ENCODE data around the gene POU5F2.

The POU5F2 gene, protein sequence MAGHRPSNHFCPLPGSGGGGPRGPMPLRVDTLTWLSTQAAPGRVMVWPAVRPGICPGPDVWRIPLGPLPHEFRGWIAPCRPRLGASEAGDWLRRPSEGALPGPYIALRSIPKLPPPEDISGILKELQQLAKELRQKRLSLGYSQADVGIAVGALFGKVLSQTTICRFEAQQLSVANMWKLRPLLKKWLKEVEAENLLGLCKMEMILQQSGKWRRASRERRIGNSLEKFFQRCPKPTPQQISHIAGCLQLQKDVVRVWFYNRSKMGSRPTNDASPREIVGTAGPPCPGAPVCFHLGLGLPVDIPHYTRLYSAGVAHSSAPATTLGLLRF

DNA sequence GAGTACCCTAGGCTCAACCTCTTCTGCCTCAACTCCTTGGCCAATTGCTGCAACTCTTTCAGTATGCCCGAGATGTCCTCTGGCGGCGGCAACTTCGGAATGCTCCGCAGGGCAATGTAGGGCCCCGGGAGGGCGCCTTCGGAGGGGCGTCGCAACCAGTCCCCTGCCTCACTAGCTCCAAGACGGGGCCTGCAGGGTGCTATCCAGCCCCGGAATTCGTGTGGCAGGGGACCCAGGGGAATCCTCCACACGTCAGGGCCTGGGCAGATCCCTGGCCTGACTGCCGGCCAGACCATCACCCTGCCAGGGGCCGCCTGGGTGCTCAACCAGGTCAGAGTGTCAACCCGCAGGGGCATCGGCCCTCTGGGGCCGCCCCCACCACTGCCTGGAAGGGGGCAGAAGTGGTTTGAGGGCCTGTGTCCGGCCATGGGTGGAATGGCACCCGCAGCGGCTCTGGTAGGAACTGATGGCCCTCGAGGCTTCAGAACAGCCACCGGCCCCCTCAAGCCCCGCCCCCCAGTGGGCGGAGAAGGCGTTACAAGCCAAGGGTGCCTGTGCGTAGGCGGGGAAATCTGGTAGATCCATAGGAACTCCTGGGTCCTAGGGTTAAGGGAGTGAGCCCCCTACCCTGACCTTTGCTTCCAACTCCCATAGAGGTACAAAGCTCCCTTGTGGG is at the start of gene POU5F2:
Gene POU5F2 (minus strand): TSS at position 465 of the 676 bp plus-strand sequence. CDS start 37 bp downstream, at position 428.
- in situ Hi-C loops (cut with MboI; ENCODE audit: low sequenced_read_pairs, unreplicated experiment): no loop called here

DNA sequence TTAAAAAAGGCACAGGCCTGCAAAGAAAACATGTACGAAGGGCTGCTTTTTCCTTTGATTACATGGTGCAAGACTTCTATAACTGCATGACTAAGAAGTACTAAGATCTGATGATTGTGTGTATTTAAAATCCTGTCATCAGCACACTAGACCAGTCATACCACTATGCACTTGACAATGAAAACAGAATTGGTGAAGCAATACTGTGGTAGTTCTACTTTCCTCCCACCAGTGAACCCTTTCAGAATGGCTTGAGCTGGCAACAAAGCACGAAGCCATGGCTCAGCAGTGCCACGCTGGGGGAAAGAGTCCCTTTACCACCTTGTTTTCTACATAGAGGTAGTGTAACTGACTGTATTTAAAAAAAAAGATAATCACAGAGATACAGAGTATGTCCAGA is 49.0 kb upstream of the POU5F2 start:
- no peak for DNase-seq (ENCODE audit: low spot score)
- in situ Hi-C loops (cut with MboI; ENCODE audit: low sequenced_read_pairs, unreplicated experiment): loop anchor here (10.0 kb wide), 1 partner anchor 176 kb away; no protein-coding TSS in a partner anchor
- TF ChIP-seq, protein P1, sequence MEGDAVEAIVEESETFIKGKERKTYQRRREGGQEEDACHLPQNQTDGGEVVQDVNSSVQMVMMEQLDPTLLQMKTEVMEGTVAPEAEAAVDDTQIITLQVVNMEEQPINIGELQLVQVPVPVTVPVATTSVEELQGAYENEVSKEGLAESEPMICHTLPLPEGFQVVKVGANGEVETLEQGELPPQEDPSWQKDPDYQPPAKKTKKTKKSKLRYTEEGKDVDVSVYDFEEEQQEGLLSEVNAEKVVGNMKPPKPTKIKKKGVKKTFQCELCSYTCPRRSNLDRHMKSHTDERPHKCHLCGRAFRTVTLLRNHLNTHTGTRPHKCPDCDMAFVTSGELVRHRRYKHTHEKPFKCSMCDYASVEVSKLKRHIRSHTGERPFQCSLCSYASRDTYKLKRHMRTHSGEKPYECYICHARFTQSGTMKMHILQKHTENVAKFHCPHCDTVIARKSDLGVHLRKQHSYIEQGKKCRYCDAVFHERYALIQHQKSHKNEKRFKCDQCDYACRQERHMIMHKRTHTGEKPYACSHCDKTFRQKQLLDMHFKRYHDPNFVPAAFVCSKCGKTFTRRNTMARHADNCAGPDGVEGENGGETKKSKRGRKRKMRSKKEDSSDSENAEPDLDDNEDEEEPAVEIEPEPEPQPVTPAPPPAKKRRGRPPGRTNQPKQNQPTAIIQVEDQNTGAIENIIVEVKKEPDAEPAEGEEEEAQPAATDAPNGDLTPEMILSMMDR (IDR thresholded peaks at IDR 0.05; ENCODE audit: borderline replicate concordance, control extremely low read depth, extremely low read depth, insufficient read depth, missing control alignments): no peak

More for the DNA sequence above, at the start of gene POU5F2:
- TF ChIP-seq, protein P1 (IDR thresholded peaks at IDR 0.05; ENCODE audit: borderline replicate concordance, control extremely low read depth, extremely low read depth, insufficient read depth, missing control alignments): no peak
- DNase-seq (ENCODE audit: low spot score): no peak

- in situ Hi-C loops (cut with MboI; ENCODE audit: low sequenced_read_pairs, unreplicated experiment): loop anchor here (10.0 kb wide), 1 partner anchor 175 kb away; no protein-coding TSS in a partner anchor
- no peak for DNase-seq (ENCODE audit: low spot score)
- TF ChIP-seq, protein P1 (IDR thresholded peaks at IDR 0.05; ENCODE audit: borderline replicate concordance, control extremely low read depth, extremely low read depth, insufficient read depth, missing control alignments): no peak
Measured at GRCh38 chr5:93789173-93790067, 48.0 kb upstream of the POU5F2 start.

DNA sequence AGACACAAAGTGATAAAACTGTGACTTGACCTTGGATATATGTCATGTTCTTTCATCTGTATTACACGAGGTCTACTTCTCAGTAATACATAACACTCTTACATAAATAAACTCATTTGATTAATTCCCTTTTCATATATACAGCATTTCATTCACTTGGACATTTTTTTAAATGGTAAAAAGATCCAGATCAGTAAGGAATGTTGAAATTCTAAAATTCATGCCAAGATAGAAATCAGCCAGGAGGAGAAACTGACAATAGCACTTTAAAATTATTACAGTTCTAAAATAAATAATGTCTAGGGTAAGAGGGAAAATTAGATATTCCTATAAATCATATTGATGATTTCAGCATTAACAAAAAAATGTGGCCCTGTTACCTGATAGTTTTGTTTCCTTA is 46.2 kb upstream of the POU5F2 start:
- in situ Hi-C loops (cut with MboI; ENCODE audit: low sequenced_read_pairs, unreplicated experiment): no loop called here
- DNase-seq (ENCODE audit: low spot score): no peak
- TF ChIP-seq, protein P1 (IDR thresholded peaks at IDR 0.05; ENCODE audit: borderline replicate concordance, control extremely low read depth, extremely low read depth, insufficient read depth, missing control alignments): no peak

DNA sequence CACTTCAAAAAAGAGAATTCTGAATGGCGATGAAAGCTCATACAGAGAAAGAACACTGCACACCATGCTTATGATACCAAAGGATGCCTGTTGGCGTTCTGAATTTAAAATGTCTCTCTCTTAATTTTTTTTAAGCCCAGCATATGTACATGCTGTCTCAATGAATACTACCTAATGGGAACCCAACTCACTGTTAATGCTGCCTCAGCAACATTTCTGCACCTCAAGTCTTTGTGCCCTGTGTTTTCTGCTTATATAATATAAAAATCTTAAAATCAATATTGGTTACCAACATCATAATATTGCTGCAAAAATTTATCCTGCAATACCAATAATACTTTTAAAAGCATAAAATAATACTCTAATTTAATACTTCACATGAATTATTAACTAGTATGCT is 44.1 kb upstream of the POU5F2 start:
- TF ChIP-seq, protein P1 (IDR thresholded peaks at IDR 0.05; ENCODE audit: borderline replicate concordance, control extremely low read depth, extremely low read depth, insufficient read depth, missing control alignments): no peak
- in situ Hi-C loops (cut with MboI; ENCODE audit: low sequenced_read_pairs, unreplicated experiment): no loop called here
- no peak for DNase-seq (ENCODE audit: low spot score)

- no peak for DNase-seq (ENCODE audit: low spot score)
- in situ Hi-C loops (cut with MboI; ENCODE audit: low sequenced_read_pairs, unreplicated experiment): no loop called here
- TF ChIP-seq, protein P1 (IDR thresholded peaks at IDR 0.05; ENCODE audit: borderline replicate concordance, control extremely low read depth, extremely low read depth, insufficient read depth, missing control alignments): no peak
Measured at GRCh38 chr5:93782978-93783377, 41.6 kb upstream of the POU5F2 start.
